AG09319 (cell line): ENCODE data around the gene CLEC10A.
"Not testable (repeated sequence)": the region's sequence is repeated elsewhere in the genome, so short reads cannot be mapped to it uniquely, and the experiment has no call there.

Source experiments
- DNase-seq: peaks from one replicate; pipeline ENCODE4 v3.0.0-alpha.2; 2010; ENCODE audit warnings: low read depth; ENCODE audit errors: extremely low read depth
- CTCF ChIP-seq: IDR thresholded peaks from 2 replicates; pipeline ENCODE4 v1.5.1; 2011; ENCODE audit warnings: low read depth, mild to moderate bottlenecking, inconsistent platforms, low read length, moderate library complexity

CLEC10A gene

GRCh38 chr17:7063518-7064094 lies 16.4 kb downstream of the CLEC10A start:
- TF ChIP-seq CTCF: no peak
- no peak for DNase-seq

- DNase-seq: no peak
- TF ChIP-seq CTCF: no peak
These were observed 19.7 kb downstream of the CLEC10A start for GRCh38 chr17:7060165-7060891.

- no peak for TF ChIP-seq CTCF
- no peak for DNase-seq
These were observed 21.1 kb downstream of the CLEC10A start for GRCh38 chr17:7058831-7059447.

- no peak for DNase-seq
These were observed 23.7 kb downstream of the CLEC10A start for GRCh38 chr17:7056386-7056785.

GRCh38 chr17:7050583-7050982 lies 29.5 kb downstream of the CLEC10A start:
- DNase-seq: not testable (repeated sequence)

More at GRCh38 chr17:7056386-7056785, 23.7 kb downstream of the CLEC10A start:
- no peak for TF ChIP-seq CTCF

GRCh38 chr17:7048968-7049367 lies 31.1 kb downstream of the CLEC10A start:
- TF ChIP-seq CTCF: no peak
- no peak for DNase-seq

- TF ChIP-seq CTCF: no peak
- no peak for DNase-seq
These were observed 32.5 kb downstream of the CLEC10A start for GRCh38 chr17:7047566-7047965.

- not testable (repeated sequence) for DNase-seq
These were observed 33.2 kb downstream of the CLEC10A start for GRCh38 chr17:7046725-7047397.
